SK-N-SH treated with all-trans-retinoic acid at 6 μM for 48 hours (cell line): ENCODE results near the gene PPARG.

Experiments
- SNAI2 ChIP-seq: fragments of 250-450 bp; sonication (Bioruptor Pico); IDR thresholded peaks from 2 replicates; pipeline ENCODE4 v1.5.0; 2020; ENCODE audit warnings: mild to moderate bottlenecking, moderate library complexity
- TCF4 ChIP-seq: fragments of 250-450 bp; sonication (Bioruptor Pico); IDR thresholded peaks from 2 replicates; pipeline ENCODE4 v1.8.0; 2021; ENCODE audit warnings: mild to moderate bottlenecking, moderate library complexity, borderline replicate concordance
- ZFP30 ChIP-seq: fragments of 450-650 bp; formaldehyde crosslinking; IDR thresholded peaks from 2 replicates; pipeline ENCODE4 v1.5.0; 2022; ENCODE audit warnings: mild to moderate bottlenecking, moderate library complexity
- ZNF70 ChIP-seq: fragments of 450-650 bp; formaldehyde crosslinking; IDR thresholded peaks from 2 replicates; pipeline ENCODE4 v1.5.0; 2020; ENCODE audit warnings: mild to moderate bottlenecking, moderate library complexity

DNA sequence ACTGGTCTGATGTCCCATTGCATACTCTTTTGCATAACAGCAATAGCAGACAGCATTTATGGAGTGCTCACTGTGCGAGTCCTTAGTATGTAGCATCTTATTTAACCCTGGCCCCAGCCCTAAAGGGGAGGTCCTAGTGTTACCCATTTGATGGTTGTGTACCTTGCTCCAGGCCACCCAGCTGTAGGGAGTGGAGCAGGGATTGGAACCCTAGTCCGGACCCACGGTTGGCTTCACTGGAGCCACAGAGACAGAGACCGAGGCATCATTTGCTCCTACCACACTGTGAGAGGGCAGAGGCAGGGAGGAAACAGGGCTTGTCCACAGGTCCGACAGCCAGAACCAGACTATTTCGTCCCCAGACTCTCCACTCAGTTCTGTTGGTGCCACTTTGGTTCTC lies 179.4 kb downstream of the PPARG start:
- TF ChIP-seq TCF4 (no peak), ZNF70 (no peak), ZFP30 (CRISPR knock-in tag) (no peak), SNAI2 (CRISPR knock-in tag) (no peak)
